ENCODE measurements around the gene SRRM2. TPM values are rescaled to one million over a fixed set of nuclear protein-coding genes. Genes with fewer than 3 reads are reported as not detected.

SRRM2 gene
- total and polyA plus RNA-seq, 8 donors = 536 to 710 (median 632) TPM

- Histone ChIP-seq H3K9me3 (no peaks in the 10 kb centered on the region), H3K27me3 (peaks cover 0 to 10% of the 10 kb centered on the region in 2 donors), H3K27ac (no peak overlapping the region), H3K36me3 (no peaks in the 10 kb centered on the region), H3K4me1 (peaks cover 0 to 19% of the 10 kb centered on the region in 2 donors), H3K4me3 (no peak overlapping the region)
- intact Hi-C loops (cut with DNase I) = no loop called here
- ATAC-seq (no peak), DNase-seq (no peak)
- no peak for TF ChIP-seq CTCF (IDR thresholded peaks at IDR 0.05)
Measured at GRCh38 chr16:2724088-2724676, 28.3 kb upstream of the SRRM2 start.

DNA sequence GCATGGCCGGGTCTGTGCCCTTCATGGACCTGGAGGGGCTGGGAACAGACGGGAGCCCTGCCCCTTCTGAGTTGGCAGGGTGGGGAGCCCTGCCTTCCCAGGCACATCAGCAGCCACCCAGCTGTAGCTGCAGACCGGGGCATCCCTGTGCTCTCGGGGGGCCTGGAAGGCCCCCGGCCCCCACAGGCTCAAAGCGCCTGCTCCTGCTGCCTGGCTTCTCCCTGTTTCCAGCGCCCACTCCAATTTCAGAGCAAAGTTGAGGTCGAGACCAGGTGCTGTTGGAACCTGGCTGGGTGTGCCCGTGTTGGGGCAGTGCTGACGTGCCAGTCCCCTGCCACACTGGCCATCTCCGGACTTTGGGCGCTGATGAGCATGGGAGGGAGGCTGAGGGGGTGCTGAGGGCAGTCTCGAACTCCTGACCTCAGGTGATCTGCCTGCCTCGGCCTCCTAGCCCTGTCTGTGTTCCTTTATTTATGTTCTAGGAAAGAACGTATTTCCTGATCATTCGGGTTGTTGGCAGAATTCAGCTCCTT lies 27.6 kb upstream of the SRRM2 start:
- no peak for DNase-seq
- intact Hi-C loops (cut with DNase I) = no loop called here
- Histone ChIP-seq H3K36me3 (no peaks in the 10 kb centered on the region), H3K27me3 (peaks cover 0 to 10% of the 10 kb centered on the region in 2 donors), H3K9me3 (no peaks in the 10 kb centered on the region), H3K4me3 (no peak overlapping the region), H3K4me1 (peaks cover 0 to 12% of the 10 kb centered on the region in 2 donors), H3K27ac (no peak overlapping the region)
- no peak for ATAC-seq
- no peak for TF ChIP-seq CTCF (IDR thresholded peaks at IDR 0.05)

- no peaks in the 10 kb centered on the region for H3K9me3 ChIP-seq
Measured at GRCh38 chr16:2726923-2727322, 25.5 kb upstream of the SRRM2 start.

GRCh38 chr16:2728034-2728433 lies 24.4 kb upstream of the SRRM2 start:
- intact Hi-C loops (cut with DNase I) = no loop called here
- no peak overlapping the region for H3K4me3 ChIP-seq
- H3K4me1 ChIP-seq = no peaks in the 10 kb centered on the region
- H3K27ac ChIP-seq = no peak overlapping the region
- no peak for TF ChIP-seq CTCF (IDR thresholded peaks at IDR 0.05)
- ATAC-seq (no peak), DNase-seq (no peak)
- H3K36me3 ChIP-seq = no peaks in the 10 kb centered on the region
- peaks cover 0 to 10% of the 10 kb centered on the region in 2 donors for H3K27me3 ChIP-seq
- no peaks in the 10 kb centered on the region for H3K9me3 ChIP-seq

More at GRCh38 chr16:2726923-2727322, 25.5 kb upstream of the SRRM2 start:
- Histone ChIP-seq H3K27me3 (peaks cover 0 to 10% of the 10 kb centered on the region in 2 donors), H3K4me1 (no peaks in the 10 kb centered on the region), H3K4me3 (no peak overlapping the region), H3K36me3 (no peaks in the 10 kb centered on the region), H3K27ac (no peak overlapping the region)
- ATAC-seq = no peak
- TF ChIP-seq CTCF (IDR thresholded peaks at IDR 0.05) = no peak
- no peak for DNase-seq
- intact Hi-C loops (cut with DNase I) = no loop called here

GRCh38 chr16:2734844-2735515 lies 17.5 kb upstream of the SRRM2 start:
- no peaks in the 10 kb centered on the region for H3K36me3 ChIP-seq
- no peaks in the 10 kb centered on the region for H3K4me1 ChIP-seq
- H3K4me3 ChIP-seq = no peak overlapping the region
- no peak for TF ChIP-seq CTCF (IDR thresholded peaks at IDR 0.05)
- intact Hi-C loops (cut with DNase I) = no loop called here
- H3K27me3 ChIP-seq = peaks cover 0 to 16% of the 10 kb centered on the region in 2 donors
- H3K27ac ChIP-seq = no peak overlapping the region
- ATAC-seq (no peak), DNase-seq (peak in 1 of 4 donors; percentile 19)
- H3K9me3 ChIP-seq = no peaks in the 10 kb centered on the region

Measured in left lung (tissue), 10 donors.